Spleen (tissue), 7 donors: ENCODE results near the gene PPIC.

Source experiments
- CTCF ChIP-seq, 11 experiments: fragments of 200-600 bp in 7 of 11; fragments of 450-650 bp in 4 of 11; sonication (generic) in 4 of 11; IDR thresholded peaks in 8 of 11; conservative IDR thresholded peaks in 3 of 11; 1 replicate in 7 of 11; 2 replicates in 4 of 11; pipeline versions ENCODE4 v1.4.0 to v1.8.0; 2016 to 2021; ENCODE audit warnings: antibody characterized with exemption in 11 of 11, inconsistent platforms in 4 of 11, mild to moderate bottlenecking in 1 of 11
- POLR2A ChIP-seq, 3 donors: fragments of 450-650 bp; IDR thresholded peaks; one replicate each; pipeline ENCODE4 v1.5.1; 2017; ENCODE audit warnings: antibody characterized with exemption in 3 of 3, mild to moderate bottlenecking in 1 of 3
- donor health status: DM: no; HTN: no; CAD: no; lungs with moderate emphysema.
- donor health status: DM: no; HTN: no; CAD: no.
- donor health status: DM: no; HTN: no; CAD: no.

GRCh38 chr5:123046222-123046621 is 9.7 kb upstream of the PPIC start:
- TF ChIP-seq POLR2A (IDR thresholded peaks at IDR 0.05): no peak
- no peak for TF ChIP-seq CTCF (IDR thresholded peaks at IDR 0.05 in 8 of 11, conservative IDR thresholded peaks at IDR 0.05 in 3 of 11)
